Stimulated activated CD4-positive, alpha-beta T cell treated with anti-CD3 and anti-CD28 coated beads, Interleukin-4, amount 100 ng/mL, for 48 hours (primary cell): ENCODE data around the gene DGLUCY.
"Not testable (repeated sequence)": the region's sequence is repeated elsewhere in the genome, so short reads cannot be mapped to it uniquely, and the experiment has no call there.

Source experiments
- DNase-seq, 2 donors: peaks; one replicate each; pipeline ENCODE4 v3.0.0-alpha.2; 2020; ENCODE audit warnings: low read depth in 2 of 2

Gene DGLUCY

GRCh38 chr14:91233936-91234790 lies 120.3 kb downstream of the DGLUCY start:
- DNase-seq: no peak

GRCh38 chr14:91234791-91235114 lies 120.9 kb downstream of the DGLUCY start:
- no peak for DNase-seq

GRCh38 chr14:91235841-91236240 lies 122.0 kb downstream of the DGLUCY start:
- DNase-seq: no peak

GRCh38 chr14:91237219-91237618 lies 123.3 kb downstream of the DGLUCY start:
- DNase-seq: no peak

GRCh38 chr14:91238085-91238484 lies 124.2 kb downstream of the DGLUCY start:
- DNase-seq: no peak

- no peak for DNase-seq
Measured at GRCh38 chr14:91238661-91239060, 124.8 kb downstream of the DGLUCY start.

GRCh38 chr14:91241863-91242262 lies 128.0 kb downstream of the DGLUCY start:
- no peak for DNase-seq

- DNase-seq: no peak
Measured at GRCh38 chr14:91242635-91243034, 128.8 kb downstream of the DGLUCY start.

GRCh38 chr14:91243074-91243471 lies 129.2 kb downstream of the DGLUCY start:
- no peak for DNase-seq

GRCh38 chr14:91244501-91244901 lies 130.6 kb downstream of the DGLUCY start, which contains the start of gene GPR68:
GPR68 (minus strand) TSS chr14:91244704; CDS start chr14:91235050, 9,654 bp downstream.
- DNase-seq: no peak

GRCh38 chr14:91245029-91245428 lies 131.2 kb downstream of the DGLUCY start:
- DNase-seq: peak in 1 of 2 donors; percentile 52

GRCh38 chr14:91245616-91246015 lies 131.7 kb downstream of the DGLUCY start:
- DNase-seq: not testable (repeated sequence)

- peak in 1 of 2 donors; percentile 65 for DNase-seq
Measured at GRCh38 chr14:91246051-91246852, 132.4 kb downstream of the DGLUCY start.

- DNase-seq: no peak
Measured at GRCh38 chr14:91249841-91250616, 136.2 kb downstream of the DGLUCY start.

- DNase-seq: no peak
Measured at GRCh38 chr14:91250912-91251311, 137.0 kb downstream of the DGLUCY start.

GRCh38 chr14:91252871-91253794 lies 139.3 kb downstream of the DGLUCY start:
- DNase-seq: no peak

- no peak for DNase-seq
Measured at GRCh38 chr14:91253795-91254323, 140.0 kb downstream of the DGLUCY start.

GRCh38 chr14:91254461-91254860 lies 140.6 kb downstream of the DGLUCY start:
- DNase-seq: no peak

GRCh38 chr14:91255026-91255695 lies 141.3 kb downstream of the DGLUCY start:
- DNase-seq: no peak

GRCh38 chr14:91256661-91257060 lies 142.8 kb downstream of the DGLUCY start:
- no peak for DNase-seq
